NT2/D1 (cell line): ENCODE measurements around the gene CFD.

ENCODE experiments used
- DNase-seq: peaks from one replicate; pipeline ENCODE4 v3.0.0-alpha.2; 2011; ENCODE audit warnings: low read depth, low spot score
- H3K27me3 ChIP-seq: 2 replicates; pipeline ENCODE4 v1.6.0; 2011; ENCODE audit warnings: mild to moderate bottlenecking; ENCODE audit not compliant: insufficient read length, insufficient read depth
- H3K36me3 ChIP-seq: 2 replicates; pipeline ENCODE4 v1.6.1; 2011; ENCODE audit warnings: mild to moderate bottlenecking, low read length, mixed read lengths; ENCODE audit not compliant: insufficient read depth, insufficient read length
- H3K4me1 ChIP-seq: 2 replicates; pipeline ENCODE4 v1.5.1; 2011; ENCODE audit not compliant: insufficient read depth, insufficient read length
- H3K4me3 ChIP-seq: 2 replicates; pipeline ENCODE4 v1.5.1; 2011; ENCODE audit warnings: low read depth; ENCODE audit not compliant: insufficient read length
- H3K9ac ChIP-seq: 2 replicates; pipeline ENCODE4 v1.6.0; 2011; ENCODE audit warnings: low read depth; ENCODE audit not compliant: insufficient read length
- H3K9me3 ChIP-seq: 2 replicates; pipeline ENCODE4 v1.5.1; 2011; ENCODE audit warnings: mild to moderate bottlenecking, low read length; ENCODE audit not compliant: insufficient read depth
- SUZ12 ChIP-seq: IDR thresholded peaks from 2 replicates; pipeline ENCODE4 v1.6.1; 2011; ENCODE audit not compliant: insufficient read length, insufficient read depth; ENCODE audit errors: extremely low read depth
- YY1 ChIP-seq: IDR thresholded peaks from 2 replicates; pipeline ENCODE4 v1.6.1; 2011; ENCODE audit not compliant: insufficient read length, insufficient read depth
- ZNF274 ChIP-seq: IDR thresholded peaks from 2 replicates; pipeline ENCODE4 v1.6.1; 2011; ENCODE audit warnings: mild to moderate bottlenecking, low read depth, low read length

The CFD gene

GRCh38 chr19:867301-867793, 7.9 kb downstream of the CFD start:
- DNase-seq = no peak
- H3K36me3 ChIP-seq = peaks cover 36% of the 10 kb centered on the region
- H3K4me1 ChIP-seq = peaks cover 34% of the 10 kb centered on the region
- H3K27me3 ChIP-seq = no peaks in the 10 kb centered on the region
- H3K9me3 ChIP-seq = no peaks in the 10 kb centered on the region
- TF ChIP-seq YY1 = no peak
- TF ChIP-seq SUZ12 = no peak
- no peak overlapping the region for H3K4me3 ChIP-seq
- peak overlapping the region; percentile 12 for H3K9ac ChIP-seq

DNA sequence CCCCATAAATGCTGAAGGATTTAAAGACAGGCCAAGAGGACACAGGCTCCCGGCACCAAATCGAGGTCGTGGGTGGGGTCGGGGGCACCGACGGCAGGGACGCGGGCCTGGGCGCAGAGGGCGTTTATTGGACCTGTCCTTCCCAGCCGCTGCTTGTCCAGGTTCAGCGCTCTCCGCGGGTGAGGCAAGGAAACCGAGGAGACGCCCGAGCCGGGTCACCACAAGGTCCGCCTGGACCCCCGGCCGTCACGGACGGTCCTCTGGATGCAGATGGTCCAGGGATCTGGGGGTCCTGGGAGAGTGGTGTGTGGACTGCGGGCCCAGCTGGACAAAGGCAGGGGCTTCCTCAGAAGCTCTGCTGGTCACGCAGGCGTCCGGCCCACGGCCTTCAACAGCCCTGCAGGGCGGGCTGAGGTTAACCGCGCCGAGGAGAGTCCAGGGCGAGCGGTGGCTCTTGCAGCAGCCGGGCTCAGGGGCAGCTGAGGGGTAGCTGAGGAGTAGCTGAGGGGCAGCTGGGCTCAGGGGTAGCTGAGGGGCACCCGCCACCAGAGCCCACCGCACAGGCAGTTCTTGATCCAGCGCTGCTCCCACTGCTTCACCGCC, 8.5 kb downstream of the CFD start:
- no peak for DNase-seq
- H3K9me3 ChIP-seq = no peaks in the 10 kb centered on the region
- H3K9ac ChIP-seq = peak overlapping the region; percentile 12
- H3K4me3 ChIP-seq = no peak overlapping the region
- TF ChIP-seq ZNF274 (no peak), YY1 (no peak), SUZ12 (no peak)
- peaks cover 33% of the 10 kb centered on the region for H3K4me1 ChIP-seq
- peaks cover 36% of the 10 kb centered on the region for H3K36me3 ChIP-seq
- no peaks in the 10 kb centered on the region for H3K27me3 ChIP-seq

DNA sequence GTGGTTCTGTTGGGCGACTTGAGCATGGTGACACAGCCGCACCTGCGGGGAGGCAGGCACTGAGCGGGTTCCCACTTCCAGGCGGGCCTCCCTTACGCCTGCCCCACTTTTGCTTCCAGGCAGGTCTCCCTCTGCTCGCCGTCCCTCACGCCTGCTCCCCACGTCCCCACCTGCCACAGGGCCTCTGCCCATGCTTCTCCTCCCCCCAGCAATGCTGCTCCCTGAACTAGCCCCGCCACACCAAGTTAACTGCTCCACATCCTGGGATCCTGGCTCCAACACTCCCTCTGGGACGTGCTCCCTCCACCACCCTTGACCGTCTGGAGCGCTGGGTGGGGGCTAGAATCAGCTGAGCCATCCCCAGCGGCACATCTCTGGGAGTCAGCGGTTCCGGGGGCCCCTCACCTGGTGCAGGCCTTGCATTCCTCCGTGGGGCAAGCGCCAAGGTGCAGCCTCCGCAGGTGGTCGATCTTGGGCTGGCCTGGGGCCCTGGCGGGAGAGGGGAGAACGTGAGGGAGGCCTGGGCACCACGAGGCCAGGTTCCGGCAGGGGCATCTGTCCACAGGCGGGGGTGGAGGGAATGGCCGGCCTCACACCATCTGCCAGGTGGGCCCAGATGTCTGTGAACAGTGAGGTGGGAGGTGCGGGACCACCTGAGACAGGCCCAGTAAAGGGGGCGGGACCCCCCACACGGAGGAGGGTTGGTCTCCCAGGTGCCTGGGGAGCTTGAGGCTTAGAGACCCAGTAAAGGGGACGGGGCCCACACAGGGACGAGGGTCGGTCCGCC, 9.2 kb downstream of the CFD start:
- peak overlapping the region; percentile 59 for H3K9ac ChIP-seq
- no peak overlapping the region for H3K4me3 ChIP-seq
- H3K4me1 ChIP-seq = peaks cover 33% of the 10 kb centered on the region
- peaks cover 40% of the 10 kb centered on the region for H3K36me3 ChIP-seq
- TF ChIP-seq ZNF274 (no peak), SUZ12 (no peak), YY1 (no peak)
- no peaks in the 10 kb centered on the region for H3K27me3 ChIP-seq
- DNase-seq = no peak
- H3K9me3 ChIP-seq = no peaks in the 10 kb centered on the region

DNA sequence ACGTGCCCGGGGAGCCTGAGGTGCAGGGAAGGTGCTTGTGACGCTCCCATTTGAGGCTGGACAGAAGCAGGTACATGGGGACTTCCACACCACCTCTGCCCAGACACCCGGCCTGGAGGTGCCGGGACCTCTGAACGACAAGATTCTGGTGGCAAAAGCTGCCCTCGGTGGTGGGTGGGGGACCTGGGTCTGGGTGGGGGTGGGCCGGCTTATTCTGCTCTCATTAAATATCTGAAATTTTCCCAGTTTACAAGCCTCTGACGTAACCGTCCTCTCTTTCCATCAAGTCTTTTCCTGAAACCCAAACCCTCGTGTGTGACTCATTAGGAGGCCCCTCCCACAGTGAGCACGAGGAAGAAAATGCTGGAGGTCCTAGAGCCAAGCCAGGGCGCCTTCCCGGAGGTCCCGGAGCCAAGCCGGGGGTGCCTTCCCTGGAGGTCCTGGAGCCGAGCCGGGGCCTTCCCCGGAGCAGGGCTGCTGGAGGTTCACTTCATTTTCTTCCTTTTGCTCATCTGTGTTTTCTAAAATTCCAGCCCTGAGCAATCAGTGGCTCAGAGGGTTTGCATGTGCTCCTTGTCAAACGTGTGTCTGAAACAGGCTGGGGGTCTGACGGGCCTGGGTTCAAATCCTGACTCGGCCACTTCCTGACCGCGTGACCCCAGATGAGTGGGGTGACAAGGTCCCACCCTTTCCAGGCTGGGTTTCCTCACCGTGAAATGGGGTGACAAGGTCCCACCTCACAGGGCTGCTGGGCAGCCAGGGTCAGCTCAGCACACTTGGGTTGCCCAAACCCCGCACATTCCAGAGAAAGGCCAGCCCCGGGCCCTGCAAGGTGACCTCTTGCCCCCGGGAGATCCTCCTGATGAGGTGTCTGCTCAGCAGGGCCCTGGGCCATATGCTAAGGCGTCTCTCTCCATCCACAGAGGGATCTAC, 10.0 kb downstream of the CFD start:
- H3K4me1 ChIP-seq = peaks cover 33% of the 10 kb centered on the region
- H3K27me3 ChIP-seq = no peaks in the 10 kb centered on the region
- no peaks in the 10 kb centered on the region for H3K9me3 ChIP-seq
- H3K4me3 ChIP-seq = no peak overlapping the region
- DNase-seq = no peak
- peaks cover 48% of the 10 kb centered on the region for H3K36me3 ChIP-seq
- peak overlapping the region; percentile 59 for H3K9ac ChIP-seq
- TF ChIP-seq SUZ12 = no peak
- TF ChIP-seq ZNF274 = no peak
- TF ChIP-seq YY1 = no peak

DNA sequence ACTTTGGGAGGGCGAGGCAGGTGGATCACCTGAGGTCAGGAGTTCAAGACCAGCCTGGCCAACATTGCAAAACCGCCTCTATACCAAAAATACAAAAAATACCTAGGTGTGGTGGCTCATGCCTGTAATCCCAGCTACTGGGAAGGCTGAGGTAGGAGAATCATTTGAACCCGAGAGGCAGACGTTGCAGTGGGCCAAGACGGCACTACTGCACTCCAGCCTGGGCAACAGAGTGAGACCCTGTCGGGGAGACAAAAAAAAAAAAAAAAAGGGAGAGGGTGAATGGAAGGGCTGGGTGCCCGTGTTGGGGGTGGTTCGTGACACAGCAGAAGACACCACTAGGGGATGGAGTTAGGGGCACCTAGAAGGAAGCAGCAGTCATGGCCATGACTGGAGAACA, 10.8 kb downstream of the CFD start:
- Histone ChIP-seq H3K9me3 (no peaks in the 10 kb centered on the region), H3K9ac (no peak overlapping the region), H3K4me3 (no peak overlapping the region), H3K4me1 (peaks cover 30% of the 10 kb centered on the region), H3K36me3 (peaks cover 52% of the 10 kb centered on the region), H3K27me3 (no peaks in the 10 kb centered on the region)
- DNase-seq = no peak
- TF ChIP-seq YY1 (no peak), ZNF274 (no peak), SUZ12 (no peak)

GRCh38 chr19:870963-871401, 11.5 kb downstream of the CFD start:
- Histone ChIP-seq H3K4me1 (peaks cover 33% of the 10 kb centered on the region), H3K9ac (no peak overlapping the region), H3K36me3 (peaks cover 56% of the 10 kb centered on the region), H3K4me3 (no peak overlapping the region), H3K27me3 (no peaks in the 10 kb centered on the region), H3K9me3 (no peaks in the 10 kb centered on the region)
- TF ChIP-seq ZNF274 (no peak), SUZ12 (no peak), YY1 (no peak)
- DNase-seq = no peak

DNA sequence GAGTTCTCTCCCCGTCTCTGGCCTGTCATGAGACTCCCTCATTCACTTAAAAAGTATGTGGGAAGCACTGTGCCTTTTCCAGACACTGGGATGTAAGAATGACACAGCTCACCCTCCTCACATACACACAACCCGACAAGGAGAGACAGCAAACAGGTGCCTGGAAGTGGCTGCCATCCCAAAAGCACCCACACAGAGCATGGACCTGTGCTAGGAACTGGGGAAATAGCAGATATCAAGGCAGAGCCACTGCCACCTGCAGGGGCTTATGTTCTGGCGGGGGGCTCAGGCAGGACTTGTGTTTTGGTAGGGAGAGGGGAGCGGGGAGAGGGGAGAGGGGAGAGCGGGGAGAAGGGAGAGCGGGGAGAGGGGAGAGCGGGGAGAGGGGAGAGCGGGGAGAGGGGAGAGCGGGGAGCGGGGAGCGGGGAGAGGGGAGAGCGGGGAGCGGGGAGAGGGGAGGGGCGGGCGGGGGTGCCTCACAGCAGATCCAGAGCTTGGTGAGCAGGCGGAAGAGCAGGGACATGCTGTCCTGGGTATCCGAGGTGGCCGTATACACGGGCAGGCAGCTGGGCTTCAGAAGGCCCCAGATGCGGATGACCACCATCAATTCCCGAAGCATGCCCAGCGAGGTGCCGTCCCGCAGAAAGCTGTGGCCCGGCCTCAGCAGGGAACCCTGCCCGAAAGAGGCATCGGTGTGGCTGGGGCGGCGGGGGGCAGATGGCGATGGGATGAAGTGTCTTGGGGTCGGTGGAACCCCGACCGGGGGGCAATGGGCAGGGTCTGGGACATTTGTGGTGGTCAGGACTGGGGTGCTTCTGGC, 12.2 kb downstream of the CFD start:
- Histone ChIP-seq H3K4me1 (peaks cover 33% of the 10 kb centered on the region), H3K9me3 (no peaks in the 10 kb centered on the region), H3K4me3 (no peak overlapping the region), H3K36me3 (peaks cover 62% of the 10 kb centered on the region), H3K27me3 (no peaks in the 10 kb centered on the region), H3K9ac (peak overlapping the region; percentile 33)
- no peak for TF ChIP-seq SUZ12
- no peak for TF ChIP-seq YY1
- TF ChIP-seq ZNF274 = no peak
- DNase-seq = no peak
